K562 (cell line): Measurements from ENCODE around the gene HS3ST4. TPM values are rescaled to one million over a fixed set of nuclear protein-coding genes. Genes with fewer than 3 reads are reported as not detected.

Experiments used
- ATAC-seq: fragments of 200-7000 bp; cut with Tn5 transposase; 3 replicates; pipeline ENCODE4 v1.9.1; 2020; ENCODE audit warnings: moderate library complexity
- BruUV-seq: library from RNA; stranded (reverse); fragments of 400-500 nt; replicated peaks from 2 replicates; lab custom pipeline; 2021; lab: Mats Ljungman, UMichigan
- CTCF ChIA-PET: fragments of 300-600 bp; formaldehyde crosslinking; extraction: SDS; loops from one replicate; lab custom pipeline; 2021; ENCODE audit warnings: low intra/inter-chr PET ratio; lab: Yijun Ruan, JAX
- POLR2A ChIA-PET: fragments of 300-600, 350-650 bp; sonication (Branson Sonifier 250); formaldehyde crosslinking; extraction: SDS; loops from one replicate; lab custom pipeline; 2021; ENCODE audit warnings: antibody characterized with exemption, inconsistent platforms; lab: Yijun Ruan, JAX
- DNase-seq, 4 experiments: peaks; one replicate each; pipeline versions ENCODE4 v3.0.0 to v3.0.0-alpha.2; 2011 to 2018; ENCODE audit warnings: low spot score in 3 of 4, mixed read lengths in 3 of 4; ENCODE audit errors: extremely low read depth in 1 of 4
- FAIRE-seq: peaks from 2 replicates; lab custom pipeline; 2011; peaks lifted over from hg19 to GRCh38; lab: Jason Lieb, UNC
- H2AFZ ChIP-seq: 2 replicates; pipeline ENCODE4 v1.6.0; 2011; ENCODE audit warnings: low read depth, low read length, control low read depth, inconsistent platforms
- H3K27ac ChIP-seq: fragments of 200-600 bp; 3 replicates; pipeline ENCODE4 v1.8.0; 2011; ENCODE audit warnings: low read depth, mild to moderate bottlenecking, control low read depth, inconsistent platforms, low read length, moderate library complexity, mixed read lengths; ENCODE audit errors: extremely low read depth
- H3K27me3 ChIP-seq, 2 experiments: fragments of 300-600 bp in 1 of 2; 2 replicates in 1 of 2; 3 replicates in 1 of 2; pipeline versions ENCODE4 v1.6.0 to v1.8.0; 2011; ENCODE audit warnings: inconsistent platforms in 2 of 2, low read length in 2 of 2, mild to moderate bottlenecking in 1 of 2, mixed read lengths in 1 of 2, moderate library complexity in 1 of 2; ENCODE audit not compliant: control insufficient read depth in 2 of 2, insufficient read depth in 2 of 2
- H3K36me3 ChIP-seq: fragments of 300-600 bp; 3 replicates; pipeline ENCODE4 v1.8.0; 2011; ENCODE audit warnings: mild to moderate bottlenecking, low read length, inconsistent platforms; ENCODE audit not compliant: control insufficient read depth, insufficient read depth
- H3K4me1 ChIP-seq, 2 experiments: fragments of 200-600 bp in 1 of 2; replicated peaks in 1 of 2; 2 replicates in 1 of 2; 3 replicates in 1 of 2; pipeline versions ENCODE4 v1.5.1 to v1.8.0; 2011; ENCODE audit warnings: inconsistent platforms in 2 of 2, low read length in 2 of 2, mild to moderate bottlenecking in 1 of 2, mixed read lengths in 1 of 2, moderate library complexity in 1 of 2; ENCODE audit not compliant: control insufficient read depth in 2 of 2, insufficient read depth in 2 of 2
- H3K4me2 ChIP-seq: 2 replicates; pipeline ENCODE4 v1.6.1; 2011; ENCODE audit warnings: low read length, control low read depth, inconsistent platforms, mixed read lengths; ENCODE audit not compliant: insufficient read depth
- H3K4me3 ChIP-seq: fragments of 200-600 bp; sonication (generic), shearing (Covaris generic); 2 replicates; pipeline ENCODE4 v1.5.1; 2016; ENCODE audit warnings: control low read depth, inconsistent platforms
- H3K79me2 ChIP-seq: fragments of 200-600 bp; 3 replicates; pipeline ENCODE4 v1.8.0; 2011; ENCODE audit warnings: low read length, inconsistent platforms; ENCODE audit not compliant: control insufficient read depth, insufficient read depth
- H3K9ac ChIP-seq, 2 experiments: 2 replicates each; pipeline versions ENCODE4 v1.6.0 to v1.6.1; 2011; ENCODE audit warnings: low read depth in 2 of 2, low read length in 2 of 2, control low read depth in 1 of 2, inconsistent platforms in 1 of 2, mild to moderate bottlenecking in 1 of 2, mixed read lengths in 1 of 2; ENCODE audit not compliant: insufficient read depth in 1 of 2
- H3K9me1 ChIP-seq: one replicate; pipeline ENCODE4 v1.6.0; 2011; ENCODE audit warnings: inconsistent platforms, mild to moderate bottlenecking, low read length, moderate library complexity; ENCODE audit not compliant: control insufficient read depth, insufficient read depth
- H3K9me3 ChIP-seq: replicated peaks from 2 replicates; pipeline ENCODE4 v1.5.1; 2011; ENCODE audit warnings: low read depth, low read length, inconsistent platforms; ENCODE audit not compliant: control insufficient read depth, insufficient read depth
- H4K20me1 ChIP-seq: replicated peaks from 2 replicates; pipeline ENCODE4 v1.6.1; 2011; ENCODE audit warnings: low read length, inconsistent platforms, mixed read lengths; ENCODE audit not compliant: control insufficient read depth, insufficient read depth
- CREB5 ChIP-seq: fragments of 250-450 bp; sonication (Bioruptor Pico); IDR thresholded peaks from 2 replicates; pipeline ENCODE4 v1.5.0; 2020; ENCODE audit warnings: mild to moderate bottlenecking
- CTCF ChIP-seq, 3 experiments: IDR thresholded peaks in 2 of 3; conservative IDR thresholded peaks in 1 of 3; 2 replicates each; pipeline ENCODE4 v1.5.1; 2011 to 2012; ENCODE audit warnings: low read length in 3 of 3, mild to moderate bottlenecking in 3 of 3, control low read depth in 2 of 3, improper control_type of control experiment in 1 of 3, inconsistent platforms in 1 of 3, low read depth in 1 of 3, mixed read lengths in 1 of 3, moderate library complexity in 1 of 3; ENCODE audit not compliant: insufficient read depth in 2 of 3
- ELF2 ChIP-seq: fragments of 250-450 bp; sonication (Bioruptor Pico); IDR thresholded peaks from 2 replicates; pipeline ENCODE4 v1.5.0; 2021; ENCODE audit warnings: mild to moderate bottlenecking
- HMGN3 ChIP-seq: IDR thresholded peaks from 2 replicates; pipeline ENCODE4 v1.6.1; 2011; ENCODE audit warnings: borderline replicate concordance, low read depth, mild to moderate bottlenecking, mixed read lengths, low read length; ENCODE audit not compliant: insufficient read length; ENCODE audit errors: extremely low read depth
- KHSRP ChIP-seq: fragments of 450-650 bp; IDR thresholded peaks from 2 replicates; pipeline ENCODE4 v1.6.1; 2017
- LEF1 ChIP-seq: fragments of 450-650 bp; IDR thresholded peaks from 2 replicates; pipeline ENCODE4 v1.6.1; 2016; ENCODE audit warnings: mild to moderate bottlenecking
- MCM2 ChIP-seq: fragments of 450-650 bp; IDR thresholded peaks from 2 replicates; pipeline ENCODE4 v1.6.1; 2017; ENCODE audit warnings: low read depth, mild to moderate bottlenecking
- MLX ChIP-seq, 2 experiments: fragments of 450-650 bp in 1 of 2; sonication (generic) in 1 of 2; formaldehyde crosslinking; conservative IDR thresholded peaks; 2 replicates each; pipeline versions ENCODE4 v1.4.0 to v1.8.1; 2020 to 2022; ENCODE audit warnings: mild to moderate bottlenecking in 1 of 2, missing genetic modification reagents in 1 of 2
- MTA2 ChIP-seq: fragments of 450-650 bp; IDR thresholded peaks from 2 replicates; pipeline ENCODE4 v1.6.1; 2016; ENCODE audit warnings: low read depth
- RBM25 ChIP-seq: fragments of 200-400 bp; formaldehyde crosslinking; IDR thresholded peaks from 2 replicates; pipeline ENCODE4 v1.6.1; 2018; ENCODE audit warnings: low read length, low read depth, moderate library complexity; ENCODE audit not compliant: severe bottlenecking
- STAT5A ChIP-seq: IDR thresholded peaks from 2 replicates; pipeline ENCODE4 v1.6.1; 2012; ENCODE audit warnings: low read length, inconsistent platforms, borderline replicate concordance
- ZNF184 ChIP-seq: sonication (generic); formaldehyde crosslinking; IDR thresholded peaks from 2 replicates; pipeline ENCODE4 v1.5.0; 2020; ENCODE audit warnings: missing genetic modification reagents
- ZNF551 ChIP-seq: fragments of 250-450 bp; sonication (Bioruptor Pico); IDR thresholded peaks from 2 replicates; pipeline ENCODE4 v1.5.0; 2021; ENCODE audit warnings: mild to moderate bottlenecking, moderate library complexity
- WGBS: fragments of 100-300 bp; shearing (Covaris generic); methylation state at CpG from one replicate; pipeline ENCODE4 v1.1.6; 2016; ENCODE audit warnings: low coverage, mixed read lengths; ENCODE audit not compliant: insufficient coverage; ENCODE audit errors: missing lambda C conversion rate; 5-methylcytosine and 5-hydroxymethylcytosine counted together
- in situ Hi-C: fragments of 300-500 bp; cut with MboI; formaldehyde crosslinking; loops from 4 replicates; pipeline ENCODE4 v1.15.0; 2018; ENCODE audit warnings: inconsistent platforms, mixed read lengths
- intact Hi-C: fragments of 100-400 bp; cut with micrococcal nuclease; formaldehyde crosslinking; loops from 2 replicates; pipeline ENCODE4 v1.14.2; 2022
- polyA plus RNA-seq, 8 experiments: library from polyadenylated mRNA; depleted of rRNA in 4 of 8; stranded (reverse) in 5 of 8; unstranded in 3 of 8; fragments of >200 nt; fragmentation: Nextera tagmentation in 2 of 8; fragmentation: Illumina TruSeq in 1 of 8; extraction: Ambion mirVana in 2 of 8; extraction: Trizol in 1 of 8; gene quantifications; 2 replicates each; pipeline versions ENCODE4 v1.2.1 to v1.2.3, GENCODE V29; 2011 to 2014; ENCODE audit warnings: inconsistent platforms in 1 of 8, missing spikeins in 1 of 8
- total RNA-seq, 7 experiments: library from RNA; depleted of rRNA in 6 of 7; stranded (reverse); fragments of >200 nt in 6 of 7; fragmentation: Illumina TruSeq in 2 of 7; extraction: Trizol in 2 of 7; gene quantifications; 2 replicates each; pipeline versions ENCODE4 v1.2.1 to v1.2.3, GENCODE V29; 2011 to 2021; ENCODE audit warnings: low replicate concordance in 1 of 7
- TF ChIP-seq, protein P1 (sequence below): fragments of 450-650 bp; formaldehyde crosslinking; IDR thresholded peaks from 2 replicates; pipeline ENCODE4 v1.4.0; 2022; ENCODE audit warnings: missing genetic modification characterization

Gene HS3ST4
- total and polyA plus RNA-seq, 9 of the 15 experiments (the other 6 are each of a cell fraction or from before 2014, with no cell fraction given): not detected

- TF ChIP-seq CREB5 (CRISPR knock-in tag): no peak
- TF ChIP-seq RBM25: no peak
- no peak for TF ChIP-seq CTCF (IDR thresholded peaks at IDR 0.05 in 2 of 3, conservative IDR thresholded peaks at IDR 0.05 in 1 of 3; ENCODE audit: insufficient read depth in 2 of 3, low read depth in 1 of 3, low read length in 3 of 3)
- no peak for TF ChIP-seq MCM2
Observed at GRCh38 chr16:26050472-26050871, 358.7 kb downstream of the HS3ST4 start (continued).

GRCh38 chr16:26051063-26051462 lies 359.3 kb downstream of the HS3ST4 start:
- no peaks in the 10 kb centered on the region for H3K36me3 ChIP-seq
- no peaks in the 10 kb centered on the region for H3K9me1 ChIP-seq
- no peaks in the 10 kb centered on the region for H3K4me1 ChIP-seq
- no peak for DNase-seq
- H3K9ac ChIP-seq: no peak overlapping the region
- no peaks in the 10 kb centered on the region for H3K9me3 ChIP-seq
- intact Hi-C loops (no loop called here), in situ Hi-C loops (no loop called here)
- BruUV-seq: no TSS peak
- WGBS: 5% methylated on average over 2 of the region's 2 CpGs
- CTCF ChIA-PET: no interaction called here
- no peak overlapping the region for H3K4me2 ChIP-seq
- no peaks in the 10 kb centered on the region for H3K79me2 ChIP-seq
- no peak overlapping the region for H3K27ac ChIP-seq
- no peak overlapping the region for H2AFZ ChIP-seq
- H4K20me1 ChIP-seq: no peaks in the 10 kb centered on the region
- no peak for FAIRE-seq
- peaks cover 0 to 8% of the 10 kb centered on the region in 2 experiments; a peak in 1 of 5 replicates for H3K27me3 ChIP-seq
- POLR2A ChIA-PET: interaction anchor here (0.6 kb wide), 1 partner anchor 571 kb away, joined by 3 read pairs; no protein-coding TSS in a partner anchor
- ATAC-seq: no peak
- no peak overlapping the region for H3K4me3 ChIP-seq
- TF ChIP-seq KHSRP (no peak), LEF1 (no peak), MTA2 (no peak), HMGN3 (no peak), ELF2 (CRISPR knock-in tag) (no peak), ZNF184 (no peak), ZNF551 (CRISPR knock-in tag) (no peak), MLX (CRISPR knock-in tag; conservative IDR thresholded peaks at IDR 0.05) (no peak), STAT5A (no peak)
- TF ChIP-seq, protein P1, sequence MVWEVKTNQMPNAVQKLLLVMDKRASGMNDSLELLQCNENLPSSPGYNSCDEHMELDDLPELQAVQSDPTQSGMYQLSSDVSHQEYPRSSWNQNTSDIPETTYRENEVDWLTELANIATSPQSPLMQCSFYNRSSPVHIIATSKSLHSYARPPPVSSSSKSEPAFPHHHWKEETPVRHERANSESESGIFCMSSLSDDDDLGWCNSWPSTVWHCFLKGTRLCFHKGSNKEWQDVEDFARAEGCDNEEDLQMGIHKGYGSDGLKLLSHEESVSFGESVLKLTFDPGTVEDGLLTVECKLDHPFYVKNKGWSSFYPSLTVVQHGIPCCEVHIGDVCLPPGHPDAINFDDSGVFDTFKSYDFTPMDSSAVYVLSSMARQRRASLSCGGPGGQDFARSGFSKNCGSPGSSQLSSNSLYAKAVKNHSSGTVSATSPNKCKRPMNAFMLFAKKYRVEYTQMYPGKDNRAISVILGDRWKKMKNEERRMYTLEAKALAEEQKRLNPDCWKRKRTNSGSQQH (CRISPR knock-in tag): no peak
